CD14-positive monocyte (primary cell): ENCODE measurements around the gene TOMM5. TPM values are rescaled to one million over a fixed set of nuclear protein-coding genes. Genes with fewer than 3 reads are reported as not detected.

Experiments
- DNase-seq, 3 donors: peaks; one replicate each; pipeline ENCODE4 v3.0.0-alpha.2; 2011 to 2022
- H2AFZ ChIP-seq: 2 replicates; pipeline ENCODE4 v1.6.0; 2012; ENCODE audit warnings: mild to moderate bottlenecking, low read depth, low read length, inconsistent platforms; ENCODE audit not compliant: insufficient read depth, poor library complexity, severe bottlenecking
- H3K27ac ChIP-seq, 2 donors: 1 replicate in 1 of 2; 2 replicates in 1 of 2; pipeline ENCODE4 v1.5.1; 2012 to 2013; ENCODE audit warnings: low read length in 2 of 2, control low read depth in 1 of 2, inconsistent platforms in 1 of 2, low read depth in 1 of 2, mild to moderate bottlenecking in 1 of 2
- H3K27me3 ChIP-seq, 2 donors: one replicate each; pipeline versions ENCODE4 v1.6.0 to v1.6.1; 2011 to 2013; ENCODE audit warnings: low read length in 2 of 2; ENCODE audit not compliant: control insufficient read depth in 2 of 2, insufficient read depth in 2 of 2
- H3K36me3 ChIP-seq, 2 donors: replicated peaks in 1 of 2; 1 replicate in 1 of 2; 2 replicates in 1 of 2; pipeline versions ENCODE4 v1.5.1 to v1.6.1; 2012 to 2013; ENCODE audit warnings: low read length in 2 of 2, control low read depth in 1 of 2, inconsistent platforms in 1 of 2, mild to moderate bottlenecking in 1 of 2; ENCODE audit not compliant: insufficient read depth in 2 of 2, control insufficient read depth in 1 of 2
- H3K4me1 ChIP-seq, 2 donors: 1 replicate in 1 of 2; 2 replicates in 1 of 2; pipeline versions ENCODE4 v1.5.1 to v1.6.1; 2012 to 2013; ENCODE audit warnings: low read length in 2 of 2, control low read depth in 1 of 2, inconsistent platforms in 1 of 2, mild to moderate bottlenecking in 1 of 2, moderate library complexity in 1 of 2; ENCODE audit not compliant: insufficient read depth in 2 of 2, control insufficient read depth in 1 of 2
- H3K4me2 ChIP-seq: replicated peaks from 2 replicates; pipeline ENCODE3; 2012; ENCODE audit warnings: low read length, moderate library complexity, mild to moderate bottlenecking; ENCODE audit not compliant: poor library complexity, severe bottlenecking; ENCODE audit errors: extremely low read depth
- H3K4me3 ChIP-seq, 3 experiments: fragments of 200-600 bp in 1 of 3; sonication (generic) in 1 of 3; replicated peaks in 1 of 3; 1 replicate in 2 of 3; 2 replicates in 1 of 3; pipeline ENCODE4 v1.5.1; 2011 to 2013; ENCODE audit warnings: low read length in 3 of 3, mild to moderate bottlenecking in 3 of 3, control low read depth in 2 of 3, low read depth in 2 of 3, inconsistent platforms in 1 of 3, moderate library complexity in 1 of 3
- H3K79me2 ChIP-seq: 2 replicates; pipeline ENCODE4 v1.6.0; 2012; ENCODE audit warnings: mild to moderate bottlenecking, control low read depth, inconsistent platforms, low read length, moderate library complexity; ENCODE audit not compliant: insufficient read depth
- H3K9ac ChIP-seq: 2 replicates; pipeline ENCODE4 v1.6.0; 2017; ENCODE audit warnings: low read length, mild to moderate bottlenecking; ENCODE audit not compliant: insufficient read depth, poor library complexity, severe bottlenecking
- H3K9me3 ChIP-seq, 2 donors: replicated peaks in 1 of 2; 1 replicate in 1 of 2; 2 replicates in 1 of 2; pipeline versions ENCODE4 v1.5.1 to v1.6.1; 2012 to 2013; ENCODE audit warnings: low read length in 2 of 2, control low read depth in 1 of 2; ENCODE audit not compliant: control insufficient read depth in 1 of 2, insufficient read depth in 1 of 2
- H4K20me1 ChIP-seq: 2 replicates; pipeline ENCODE4 v1.6.0; 2012; ENCODE audit warnings: mild to moderate bottlenecking, low read length, control low read depth, moderate library complexity; ENCODE audit not compliant: insufficient read depth
- H3K27ac Mint-ChIP-seq, 7 donors: one replicate each; pipeline ENCODE4 v1.8.0; 2020; ENCODE audit warnings: mild to moderate bottlenecking in 7 of 7, mixed read lengths in 7 of 7, moderate library complexity in 6 of 7, inconsistent platforms in 2 of 7
- H3K27me3 Mint-ChIP-seq, 3 donors: one replicate each; pipeline ENCODE4 v1.8.0; 2021 to 2022; ENCODE audit warnings: low read depth in 3 of 3, mild to moderate bottlenecking in 3 of 3, mixed read lengths in 3 of 3, moderate library complexity in 3 of 3, inconsistent platforms in 1 of 3
- H3K36me3 Mint-ChIP-seq, 2 donors: one replicate each; pipeline ENCODE4 v1.8.0; 2020; ENCODE audit warnings: mixed read lengths in 2 of 2, inconsistent platforms in 1 of 2, mild to moderate bottlenecking in 1 of 2
- H3K4me1 Mint-ChIP-seq: one replicate; pipeline ENCODE4 v1.8.0; 2020; ENCODE audit warnings: mild to moderate bottlenecking, mixed read lengths
- H3K4me3 Mint-ChIP-seq, 2 donors: one replicate each; pipeline ENCODE4 v1.8.0; 2020; ENCODE audit warnings: mild to moderate bottlenecking in 2 of 2, mixed read lengths in 2 of 2, moderate library complexity in 1 of 2
- H3K9me3 Mint-ChIP-seq, 7 donors: one replicate each; pipeline ENCODE4 v1.8.0; 2020 to 2022; ENCODE audit warnings: mixed read lengths in 7 of 7, mild to moderate bottlenecking in 6 of 7, moderate library complexity in 6 of 7, inconsistent platforms in 2 of 7
- WGBS: methylation state at CpG from one replicate; pipeline ENCODE4 v1.1.5; 2013; ENCODE audit warnings: missing lambda C conversion rate; ENCODE audit not compliant: insufficient coverage; 5-methylcytosine and 5-hydroxymethylcytosine counted together
- intact Hi-C, 2 donors: fragments of 100-400 bp; cut with micrococcal nuclease; formaldehyde crosslinking; loops; one replicate each; pipeline versions ENCODE4 v1.15.0 to v1.15.1; 2023
- polyA plus RNA-seq, 3 donors: library from polyadenylated mRNA; depleted of rRNA in 1 of 3; unstranded in 2 of 3; stranded (reverse) in 1 of 3; fragments of 300-500 nt in 2 of 3; fragments of >200 nt in 1 of 3; fragmentation: Illumina TruSeq in 2 of 3; gene quantifications; 1 replicate in 2 of 3; 2 replicates in 1 of 3; pipeline ENCODE4 v1.2.3, GENCODE V29; 2012 to 2021
- TF ChIP-seq, protein P1 (sequence below): fragments of 200-600 bp; IDR thresholded peaks from one replicate; pipeline ENCODE4 v1.8.0; 2022; ENCODE audit warnings: antibody characterized with exemption, mild to moderate bottlenecking

Gene TOMM5
- polyA plus RNA-seq, 3 donors = 35.0 to 117 (median 112) TPM

DNA sequence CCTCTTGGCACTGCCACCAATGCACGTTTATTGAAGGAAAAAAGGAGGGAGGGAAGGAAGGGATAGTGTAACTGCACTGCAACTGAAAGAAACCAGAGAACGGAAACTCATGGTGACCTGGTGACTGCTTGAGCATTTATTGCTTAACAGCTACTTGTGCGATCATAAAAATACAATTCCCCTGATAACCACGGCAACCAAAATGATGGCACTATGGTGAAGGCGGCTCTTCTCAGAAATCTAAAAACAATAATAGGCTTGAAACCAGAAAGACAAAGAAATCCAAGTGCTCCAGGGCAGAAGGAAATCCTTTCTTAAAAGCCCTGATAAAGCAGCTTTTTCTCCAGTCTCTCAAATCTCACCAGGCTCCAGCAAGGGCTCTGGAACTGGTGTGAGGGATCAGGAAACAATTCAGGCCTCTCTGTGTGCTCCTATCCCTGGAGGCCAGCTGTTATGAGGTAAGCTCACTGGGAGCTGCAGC lies 18.1 kb downstream of the TOMM5 start:
- Histone ChIP-seq H3K9me3 (no peaks in the 10 kb centered on the region), H3K79me2 (no peaks in the 10 kb centered on the region), H3K27ac (no peak overlapping the region), H3K4me2 (no peak overlapping the region), H2AFZ (no peak overlapping the region), H3K4me3 (no peak overlapping the region), H3K27me3 (peaks cover 3 to 9% of the 10 kb centered on the region in 2 donors), H4K20me1 (no peaks in the 10 kb centered on the region), H3K36me3 (no peaks in the 10 kb centered on the region), H3K9ac (no peak overlapping the region), H3K4me1 (peaks cover 10 to 16% of the 10 kb centered on the region in 2 donors)
- Mint-ChIP-seq H3K36me3 (peaks cover 0 to 4% of the 10 kb centered on the region in 2 donors), H3K27me3 (peaks cover 5 to 14% (median 7%) of the 10 kb centered on the region in 3 donors), H3K4me1 (peaks cover 28% of the 10 kb centered on the region), H3K27ac (no peak overlapping the region), H3K9me3 (no peaks in the 10 kb centered on the region), H3K4me3 (no peak overlapping the region)
- intact Hi-C loops = no loop called here
- DNase-seq = no peak
- no CpG with 5 or more reads among the region's 5 CpGs for WGBS
- TF ChIP-seq, protein P1, sequence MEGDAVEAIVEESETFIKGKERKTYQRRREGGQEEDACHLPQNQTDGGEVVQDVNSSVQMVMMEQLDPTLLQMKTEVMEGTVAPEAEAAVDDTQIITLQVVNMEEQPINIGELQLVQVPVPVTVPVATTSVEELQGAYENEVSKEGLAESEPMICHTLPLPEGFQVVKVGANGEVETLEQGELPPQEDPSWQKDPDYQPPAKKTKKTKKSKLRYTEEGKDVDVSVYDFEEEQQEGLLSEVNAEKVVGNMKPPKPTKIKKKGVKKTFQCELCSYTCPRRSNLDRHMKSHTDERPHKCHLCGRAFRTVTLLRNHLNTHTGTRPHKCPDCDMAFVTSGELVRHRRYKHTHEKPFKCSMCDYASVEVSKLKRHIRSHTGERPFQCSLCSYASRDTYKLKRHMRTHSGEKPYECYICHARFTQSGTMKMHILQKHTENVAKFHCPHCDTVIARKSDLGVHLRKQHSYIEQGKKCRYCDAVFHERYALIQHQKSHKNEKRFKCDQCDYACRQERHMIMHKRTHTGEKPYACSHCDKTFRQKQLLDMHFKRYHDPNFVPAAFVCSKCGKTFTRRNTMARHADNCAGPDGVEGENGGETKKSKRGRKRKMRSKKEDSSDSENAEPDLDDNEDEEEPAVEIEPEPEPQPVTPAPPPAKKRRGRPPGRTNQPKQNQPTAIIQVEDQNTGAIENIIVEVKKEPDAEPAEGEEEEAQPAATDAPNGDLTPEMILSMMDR = no peak

DNA sequence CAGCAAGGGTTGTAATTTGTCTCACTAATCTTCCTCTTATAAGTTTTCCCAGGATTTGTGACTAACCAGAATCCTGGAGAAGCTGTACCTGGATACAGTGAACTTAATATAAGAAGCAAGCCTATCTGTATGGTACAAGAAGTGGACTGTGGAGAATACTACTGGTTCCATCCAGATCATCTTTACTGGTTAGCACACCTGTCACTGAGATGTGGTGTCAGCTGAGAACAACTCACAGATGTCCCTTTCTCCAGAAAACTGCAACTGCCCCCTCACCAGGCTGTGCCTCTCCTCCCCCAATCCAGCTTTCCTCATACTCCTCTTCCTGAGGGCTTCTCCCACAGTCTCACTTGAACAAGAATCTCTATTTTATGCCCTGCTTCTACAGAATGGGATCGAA lies 21.1 kb downstream of the TOMM5 start:
- Mint-ChIP-seq H3K4me3 (no peak overlapping the region), H3K9me3 (no peaks in the 10 kb centered on the region), H3K4me1 (peaks cover 19% of the 10 kb centered on the region), H3K27me3 (peaks cover 5 to 14% (median 7%) of the 10 kb centered on the region in 3 donors), H3K36me3 (peaks cover 0 to 3% of the 10 kb centered on the region in 2 donors), H3K27ac (no peak overlapping the region)
- Histone ChIP-seq H3K9me3 (no peaks in the 10 kb centered on the region), H3K36me3 (no peaks in the 10 kb centered on the region), H3K4me3 (no peak overlapping the region), H2AFZ (no peak overlapping the region), H3K27ac (no peak overlapping the region), H3K4me2 (no peak overlapping the region), H4K20me1 (no peaks in the 10 kb centered on the region), H3K4me1 (peaks cover 5 to 10% of the 10 kb centered on the region in 2 donors), H3K9ac (no peak overlapping the region), H3K79me2 (no peaks in the 10 kb centered on the region), H3K27me3 (peaks cover 3 to 9% of the 10 kb centered on the region in 2 donors)
- TF ChIP-seq, protein P1 = no peak
- DNase-seq = no peak
- intact Hi-C loops = no loop called here
- no CpG with 5 or more reads among the region's 1 CpG for WGBS
